ENCODE data around the gene ETHE1. TPM values are rescaled to one million over a fixed set of nuclear protein-coding genes. Genes with fewer than 3 reads are reported as not detected.

The ETHE1 gene
- total RNA-seq, 1 experiment from 2014 or later = 8.8 TPM

DNA sequence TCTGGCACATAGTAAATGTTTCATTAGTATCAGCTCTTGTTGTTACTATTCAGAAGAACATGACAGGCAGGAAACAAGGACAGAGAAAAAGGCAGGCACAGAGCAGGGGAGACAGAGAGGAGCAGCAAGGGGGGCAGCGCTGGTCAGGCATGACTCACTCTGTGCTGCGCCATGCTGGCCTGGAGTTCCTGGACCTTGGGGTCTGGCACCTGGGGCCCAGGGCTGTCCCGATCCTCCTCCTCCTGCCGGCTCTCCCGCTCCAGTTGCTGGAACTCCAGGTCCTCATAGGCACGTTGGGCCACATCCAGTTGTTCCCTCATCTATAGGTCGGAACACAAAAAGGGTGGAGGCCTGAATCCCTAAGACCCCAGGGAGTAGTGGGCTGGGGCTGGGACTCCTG, 30.0 kb downstream of the ETHE1 start:
- peaks cover 2% of the 10 kb centered on the region for H3K36me3 ChIP-seq (ENCODE audit: insufficient read depth, low read length, poor library complexity, severe bottlenecking)
- H3K27ac ChIP-seq (ENCODE audit: low read depth, low read length, poor library complexity, severe bottlenecking) = no peak overlapping the region
- BruUV-seq (replicated peaks) = no TSS peak
- no peak for DNase-seq (ENCODE audit: low spot score)
- H3K4me1 ChIP-seq (ENCODE audit: insufficient read depth, low read length, poor library complexity, severe bottlenecking) = no peaks in the 10 kb centered on the region
- no peaks in the 10 kb centered on the region for H3K9me3 ChIP-seq (ENCODE audit: low read depth, low read length, poor library complexity, severe bottlenecking)
- CTCF ChIA-PET = interaction anchor here (0.6 kb wide), 1 partner anchor 250 kb away, joined by 4 read pairs; no protein-coding TSS in a partner anchor
- TF ChIP-seq EZH2 (IDR thresholded peaks at IDR 0.05; ENCODE audit: borderline replicate concordance, low read depth, low read length, poor library complexity, severe bottlenecking) (no peak), CTCF (conservative IDR thresholded peaks at IDR 0.05; ENCODE audit: low read depth, low read length) (no peak)
- H3K4me3 ChIP-seq (ENCODE audit: low read depth, low read length, poor library complexity, severe bottlenecking) = no peak overlapping the region
- intact Hi-C loops (cut with micrococcal nuclease; ENCODE audit: unreplicated experiment) = no loop called here
- POLR2A ChIA-PET (ENCODE audit: low non-redundant PET) = interaction anchor here (0.6 kb wide), 1 partner anchor 325 kb away, joined by 3 read pairs; no protein-coding TSS in a partner anchor
- H3K27me3 ChIP-seq (replicated peaks; ENCODE audit: insufficient read depth, low read depth, low read length, poor library complexity) = no peaks in the 10 kb centered on the region

DNA sequence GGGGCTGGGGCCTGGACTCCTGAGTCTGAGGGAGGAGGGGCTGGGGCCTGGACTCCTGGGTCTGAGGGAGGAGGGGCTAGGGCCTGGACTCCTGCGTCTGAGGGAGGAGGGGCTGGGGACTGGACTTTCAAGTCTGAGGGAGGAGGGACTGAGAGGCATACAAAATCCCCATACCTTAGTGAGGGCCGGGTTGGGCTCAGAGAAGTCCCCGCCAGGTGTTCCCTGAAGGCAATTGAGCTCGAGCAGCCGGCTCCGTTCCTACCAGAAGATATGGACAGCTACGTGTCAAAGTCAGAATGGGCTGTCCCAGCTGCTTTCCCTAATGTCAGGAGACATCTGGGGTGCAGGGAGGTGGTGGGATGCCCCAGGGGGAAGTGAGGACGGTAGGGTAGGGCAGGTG, 31.9 kb downstream of the ETHE1 start:
- no peak overlapping the region for H3K4me3 ChIP-seq (ENCODE audit: low read depth, low read length, poor library complexity, severe bottlenecking)
- no peak for TF ChIP-seq CTCF (conservative IDR thresholded peaks at IDR 0.05; ENCODE audit: low read depth, low read length)
- TF ChIP-seq EZH2 (IDR thresholded peaks at IDR 0.05; ENCODE audit: borderline replicate concordance, low read depth, low read length, poor library complexity, severe bottlenecking) = no peak
- intact Hi-C loops (cut with micrococcal nuclease; ENCODE audit: unreplicated experiment) = no loop called here
- H3K9me3 ChIP-seq (ENCODE audit: low read depth, low read length, poor library complexity, severe bottlenecking) = no peaks in the 10 kb centered on the region
- ChIA-PET CTCF (no interaction called here), POLR2A (ENCODE audit: low non-redundant PET) (no interaction called here)
- DNase-seq (ENCODE audit: low spot score) = no peak
- H3K36me3 ChIP-seq (ENCODE audit: insufficient read depth, low read length, poor library complexity, severe bottlenecking) = peaks cover 2% of the 10 kb centered on the region
- no peak overlapping the region for H3K27ac ChIP-seq (ENCODE audit: low read depth, low read length, poor library complexity, severe bottlenecking)
- H3K4me1 ChIP-seq (ENCODE audit: insufficient read depth, low read length, poor library complexity, severe bottlenecking) = no peaks in the 10 kb centered on the region
- no TSS peak for BruUV-seq (replicated peaks)
- no peaks in the 10 kb centered on the region for H3K27me3 ChIP-seq (replicated peaks; ENCODE audit: insufficient read depth, low read depth, low read length, poor library complexity)

DNA sequence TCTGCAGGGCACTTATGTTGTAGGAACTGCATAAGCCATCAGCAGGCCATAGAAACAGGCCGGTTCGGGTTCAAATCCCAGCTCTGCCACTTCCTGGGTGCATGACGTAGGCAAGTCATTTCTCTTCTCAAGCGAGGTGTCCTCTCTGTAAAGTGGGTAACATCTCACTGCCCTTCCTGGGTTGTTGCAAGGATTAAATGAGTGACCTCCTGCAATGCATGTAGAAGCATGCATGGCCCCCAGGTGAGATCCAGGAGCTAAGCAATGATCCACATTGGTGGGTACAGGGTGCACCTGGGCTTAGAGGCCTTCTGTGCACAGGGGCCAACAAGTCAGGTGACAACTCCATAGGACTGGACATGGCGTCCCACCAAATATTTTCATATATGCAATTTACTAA, 36.2 kb downstream of the ETHE1 start:
- no TSS peak for BruUV-seq (replicated peaks)
- intact Hi-C loops (cut with micrococcal nuclease; ENCODE audit: unreplicated experiment) = no loop called here
- POLR2A ChIA-PET (ENCODE audit: low non-redundant PET) = no interaction called here

More for the DNA sequence above, 36.2 kb downstream of the ETHE1 start:
- no peaks in the 10 kb centered on the region for H3K4me1 ChIP-seq (ENCODE audit: insufficient read depth, low read length, poor library complexity, severe bottlenecking)
- no peaks in the 10 kb centered on the region for H3K9me3 ChIP-seq (ENCODE audit: low read depth, low read length, poor library complexity, severe bottlenecking)
- no peaks in the 10 kb centered on the region for H3K27me3 ChIP-seq (replicated peaks; ENCODE audit: insufficient read depth, low read depth, low read length, poor library complexity)
- no peak for DNase-seq (ENCODE audit: low spot score)
- H3K27ac ChIP-seq (ENCODE audit: low read depth, low read length, poor library complexity, severe bottlenecking) = no peak overlapping the region
- H3K4me3 ChIP-seq (ENCODE audit: low read depth, low read length, poor library complexity, severe bottlenecking) = no peak overlapping the region
- H3K36me3 ChIP-seq (ENCODE audit: insufficient read depth, low read length, poor library complexity, severe bottlenecking) = peaks cover 2% of the 10 kb centered on the region
- CTCF ChIA-PET = interaction anchor here (0.6 kb wide), 1 partner anchor 31 kb away, joined by 3 read pairs; no protein-coding TSS in a partner anchor
- TF ChIP-seq CTCF (conservative IDR thresholded peaks at IDR 0.05; ENCODE audit: low read depth, low read length) (no peak), EZH2 (IDR thresholded peaks at IDR 0.05; ENCODE audit: borderline replicate concordance, low read depth, low read length, poor library complexity, severe bottlenecking) (no peak)
